Gastrocnemius medialis (tissue), 4 donors: Measurements from ENCODE around the gene BNC2. TPM values are rescaled to one million over a fixed set of nuclear protein-coding genes. Genes with fewer than 3 reads are reported as not detected.

Experiments used
- ATAC-seq, 2 donors: fragments of 150-250 bp; one replicate each; pipeline ENCODE4 v1.9.1; 2016
- DNase-seq, 2 donors: peaks; one replicate each; pipeline ENCODE4 v3.0.0-alpha.2; 2019
- H3K27ac ChIP-seq, 4 donors: fragments of 200-600 bp; sonication (generic); 1 replicate in 1 of 4; 2 replicates in 3 of 4; pipeline ENCODE4 v1.5.1; 2016 to 2018; ENCODE audit warnings: mild to moderate bottlenecking in 2 of 4, moderate library complexity in 1 of 4
- H3K27me3 ChIP-seq, 3 donors: fragments of 200-600 bp; sonication (generic) in 2 of 3; 1 replicate in 1 of 3; 2 replicates in 2 of 3; pipeline versions ENCODE4 v1.5.1 to v1.6.0; 2016 to 2019; ENCODE audit warnings: mild to moderate bottlenecking in 1 of 3, moderate library complexity in 1 of 3
- H3K36me3 ChIP-seq, 2 donors: fragments of 200-600 bp; sonication (generic) in 1 of 2; one replicate each; pipeline ENCODE4 v1.5.1; 2017 to 2018
- H3K4me1 ChIP-seq, 2 donors: fragments of 200-600 bp; sonication (generic) in 1 of 2; one replicate each; pipeline ENCODE4 v1.5.1; 2016 to 2017; ENCODE audit warnings: mild to moderate bottlenecking in 2 of 2
- H3K4me3 ChIP-seq, 4 donors: fragments of 200-600 bp; sonication (generic) in 3 of 4; 1 replicate in 1 of 4; 2 replicates in 3 of 4; pipeline ENCODE4 v1.5.1; 2016 to 2019; ENCODE audit warnings: mild to moderate bottlenecking in 2 of 4
- H3K9me3 ChIP-seq, 3 donors: fragments of 200-600 bp; sonication (generic) in 2 of 3; 1 replicate in 1 of 3; 2 replicates in 2 of 3; pipeline ENCODE4 v1.5.1; 2016 to 2019
- POLR2A ChIP-seq, 2 donors: fragments of 450-650 bp; IDR thresholded peaks; one replicate each; pipeline ENCODE4 v1.6.1; 2017; ENCODE audit warnings: antibody characterized with exemption in 2 of 2, mild to moderate bottlenecking in 2 of 2, moderate library complexity in 2 of 2
- in situ Hi-C, 4 donors: fragments of 200-750 bp; cut with MboI; loops; one replicate each; pipeline versions ENCODE4 v1.15.0 to v1.8.0; 2017; ENCODE audit warnings: low sequenced_read_pairs in 4 of 4
- intact Hi-C: fragments of 100-400 bp; cut with DNase I; formaldehyde crosslinking; loops from one replicate; pipeline ENCODE4 v1.15.1; 2023; ENCODE audit warnings: low total_unique reads
- total RNA-seq, 4 donors: library from RNA; depleted of rRNA; stranded (reverse); fragments of >200 nt; gene quantifications; one replicate each; pipeline versions ENCODE4 v1.1.0 to v1.2.3, GENCODE V29; 2016
- TF ChIP-seq, protein P1 (sequence below), 5 experiments: fragments of 450-650 bp in 3 of 5; fragments of 200-600 bp in 2 of 5; sonication (generic) in 2 of 5; IDR thresholded peaks in 4 of 5; conservative IDR thresholded peaks in 1 of 5; 1 replicate in 4 of 5; 2 replicates in 1 of 5; pipeline ENCODE4 v1.5.1; 2016 to 2019; ENCODE audit warnings: antibody characterized with exemption in 5 of 5, mild to moderate bottlenecking in 3 of 5, moderate library complexity in 3 of 5

The BNC2 gene
- total RNA-seq, 4 donors from 2014 or later = 40.9 to 122 (median 68.7) TPM

DNA sequence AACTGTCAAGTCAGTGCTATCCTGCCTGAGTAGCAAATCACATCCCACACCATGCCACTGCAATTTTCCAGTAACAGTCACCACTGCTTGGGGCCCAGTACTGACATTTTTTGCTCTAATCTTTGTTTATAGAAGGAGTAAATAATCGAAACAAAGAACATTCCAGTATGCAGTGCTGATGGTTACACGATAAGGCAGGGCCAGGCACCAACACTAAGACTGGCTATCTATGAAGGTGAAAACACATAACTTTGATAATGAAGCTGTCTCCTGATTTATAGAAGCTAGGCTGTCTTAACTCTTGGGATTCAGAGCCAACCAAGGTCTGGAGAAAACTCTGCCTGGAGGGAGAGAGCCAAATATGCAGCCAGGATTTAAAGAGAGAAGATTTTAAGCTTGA lies 365.3 kb downstream of the BNC2 start:
- ATAC-seq (no peak), DNase-seq (no peak)
- TF ChIP-seq, protein P1, sequence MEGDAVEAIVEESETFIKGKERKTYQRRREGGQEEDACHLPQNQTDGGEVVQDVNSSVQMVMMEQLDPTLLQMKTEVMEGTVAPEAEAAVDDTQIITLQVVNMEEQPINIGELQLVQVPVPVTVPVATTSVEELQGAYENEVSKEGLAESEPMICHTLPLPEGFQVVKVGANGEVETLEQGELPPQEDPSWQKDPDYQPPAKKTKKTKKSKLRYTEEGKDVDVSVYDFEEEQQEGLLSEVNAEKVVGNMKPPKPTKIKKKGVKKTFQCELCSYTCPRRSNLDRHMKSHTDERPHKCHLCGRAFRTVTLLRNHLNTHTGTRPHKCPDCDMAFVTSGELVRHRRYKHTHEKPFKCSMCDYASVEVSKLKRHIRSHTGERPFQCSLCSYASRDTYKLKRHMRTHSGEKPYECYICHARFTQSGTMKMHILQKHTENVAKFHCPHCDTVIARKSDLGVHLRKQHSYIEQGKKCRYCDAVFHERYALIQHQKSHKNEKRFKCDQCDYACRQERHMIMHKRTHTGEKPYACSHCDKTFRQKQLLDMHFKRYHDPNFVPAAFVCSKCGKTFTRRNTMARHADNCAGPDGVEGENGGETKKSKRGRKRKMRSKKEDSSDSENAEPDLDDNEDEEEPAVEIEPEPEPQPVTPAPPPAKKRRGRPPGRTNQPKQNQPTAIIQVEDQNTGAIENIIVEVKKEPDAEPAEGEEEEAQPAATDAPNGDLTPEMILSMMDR (IDR thresholded peaks at IDR 0.05 in 4 of 5, conservative IDR thresholded peaks at IDR 0.05 in 1 of 5) = no peak
- TF ChIP-seq POLR2A (IDR thresholded peaks at IDR 0.05) = no peak
- no peaks in the 10 kb centered on the region for H3K36me3 ChIP-seq
- peak overlapping the region in 1 of 4 donors; percentile 0 for H3K27ac ChIP-seq
- H3K9me3 ChIP-seq = no peaks in the 10 kb centered on the region
- intact Hi-C loops = no loop called here
- H3K27me3 ChIP-seq = no peaks in the 10 kb centered on the region
- no peak overlapping the region for H3K4me3 ChIP-seq
- in situ Hi-C loops = loop anchor here in 1 of 4 donors (25.0 kb wide), 1 partner anchor 93 kb away; no protein-coding TSS in a partner anchor
- H3K4me1 ChIP-seq = no peaks in the 10 kb centered on the region

DNA sequence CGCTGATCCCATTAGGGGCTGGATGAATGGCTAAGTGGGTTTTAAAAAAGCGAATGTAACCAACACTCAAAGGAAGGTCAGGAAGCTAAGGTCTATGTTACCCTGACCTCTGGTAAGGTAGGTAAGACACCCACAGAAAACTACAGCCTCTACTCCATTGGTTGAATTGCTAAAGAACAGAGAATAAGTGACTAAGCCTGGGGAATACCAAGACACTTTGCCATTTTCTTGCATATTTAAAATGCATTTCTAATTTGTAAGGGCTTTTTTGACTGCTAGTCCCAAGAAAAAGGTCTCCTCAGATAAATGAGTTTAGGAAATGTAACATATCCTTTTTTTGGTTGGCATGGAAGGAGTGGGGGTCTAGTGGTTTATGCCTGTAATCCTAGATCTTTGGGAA lies 368.7 kb downstream of the BNC2 start:
- H3K36me3 ChIP-seq = no peaks in the 10 kb centered on the region
- DNase-seq (no peak), ATAC-seq (no peak)
- no peak overlapping the region for H3K4me3 ChIP-seq
- intact Hi-C loops = no loop called here
- in situ Hi-C loops = loop anchor here in 1 of 4 donors (25.0 kb wide), 1 partner anchor 89 kb away; no protein-coding TSS in a partner anchor
- H3K27me3 ChIP-seq = no peaks in the 10 kb centered on the region
- no peaks in the 10 kb centered on the region for H3K4me1 ChIP-seq
- TF ChIP-seq, protein P1 (IDR thresholded peaks at IDR 0.05 in 4 of 5, conservative IDR thresholded peaks at IDR 0.05 in 1 of 5) = no peak
- TF ChIP-seq POLR2A (IDR thresholded peaks at IDR 0.05) = no peak
- no peaks in the 10 kb centered on the region for H3K9me3 ChIP-seq
- no peak overlapping the region for H3K27ac ChIP-seq

- Histone ChIP-seq H3K36me3 (no peaks in the 10 kb centered on the region), H3K4me3 (no peak overlapping the region), H3K9me3 (no peaks in the 10 kb centered on the region), H3K27me3 (no peaks in the 10 kb centered on the region), H3K27ac (no peak overlapping the region), H3K4me1 (no peaks in the 10 kb centered on the region)
- TF ChIP-seq, protein P1 (IDR thresholded peaks at IDR 0.05 in 4 of 5, conservative IDR thresholded peaks at IDR 0.05 in 1 of 5) = no peak
- no peak for TF ChIP-seq POLR2A (IDR thresholded peaks at IDR 0.05)
- DNase-seq (no peak), ATAC-seq (no peak)
- intact Hi-C loops = no loop called here
- in situ Hi-C loops = loop anchor here in 1 of 4 donors (25.0 kb wide), 1 partner anchor 89 kb away; no protein-coding TSS in a partner anchor
These were observed 369.3 kb downstream of the BNC2 start for GRCh38 chr9:16501141-16501540.

DNA sequence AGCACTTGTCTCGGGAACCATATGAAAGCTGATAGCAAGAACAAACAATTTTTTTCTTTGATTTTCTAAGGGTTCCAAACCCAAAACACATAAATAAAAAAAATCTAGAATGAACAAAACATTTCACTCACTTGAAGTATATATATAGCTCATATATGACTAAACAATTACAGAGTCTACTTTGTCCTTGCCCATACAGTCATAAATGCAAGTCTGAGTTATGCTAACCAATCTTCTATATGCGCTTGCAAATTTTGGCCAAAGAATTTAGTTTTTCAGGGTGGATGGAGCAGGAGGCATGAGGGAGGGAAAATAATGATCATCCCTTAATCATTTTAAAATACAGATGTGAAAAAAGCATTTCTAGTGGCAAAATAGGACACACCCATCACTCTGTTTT lies 370.1 kb downstream of the BNC2 start:
- H3K9me3 ChIP-seq = no peaks in the 10 kb centered on the region
- H3K4me1 ChIP-seq = no peaks in the 10 kb centered on the region
- no peak for ATAC-seq
- TF ChIP-seq POLR2A (IDR thresholded peaks at IDR 0.05) = no peak
- TF ChIP-seq, protein P1 (IDR thresholded peaks at IDR 0.05 in 4 of 5, conservative IDR thresholded peaks at IDR 0.05 in 1 of 5) = no peak
- no peaks in the 10 kb centered on the region for H3K36me3 ChIP-seq
- no peak for DNase-seq
- no peak overlapping the region for H3K4me3 ChIP-seq
- in situ Hi-C loops (loop anchor here in 1 of 4 donors (25.0 kb wide), 1 partner anchor 88 kb away; no protein-coding TSS in a partner anchor), intact Hi-C loops (no loop called here)
- no peak overlapping the region for H3K27ac ChIP-seq
- no peaks in the 10 kb centered on the region for H3K27me3 ChIP-seq

GRCh38 chr9:16499892-16500291 lies 370.6 kb downstream of the BNC2 start:
- DNase-seq (no peak), ATAC-seq (no peak)
- no peaks in the 10 kb centered on the region for H3K4me1 ChIP-seq
- H3K36me3 ChIP-seq = no peaks in the 10 kb centered on the region
- H3K9me3 ChIP-seq = no peaks in the 10 kb centered on the region
- no peaks in the 10 kb centered on the region for H3K27me3 ChIP-seq
- H3K27ac ChIP-seq = no peak overlapping the region
- H3K4me3 ChIP-seq = no peak overlapping the region
- intact Hi-C loops = no loop called here
- no peak for TF ChIP-seq POLR2A (IDR thresholded peaks at IDR 0.05)
- TF ChIP-seq, protein P1 (IDR thresholded peaks at IDR 0.05 in 4 of 5, conservative IDR thresholded peaks at IDR 0.05 in 1 of 5) = no peak
- in situ Hi-C loops = loop anchor here in 1 of 4 donors (25.0 kb wide), 1 partner anchor 88 kb away; no protein-coding TSS in a partner anchor
